Raji (cell line): Measurements from ENCODE around the gene AIF1.

ENCODE experiments used
- POLR2A ChIP-seq: IDR thresholded peaks from 2 replicates; pipeline ENCODE4 v1.6.1; 2011; ENCODE audit warnings: low read depth, low read length, control low read depth; ENCODE audit not compliant: insufficient read depth

AIF1 gene

GRCh38 chr6:31614684-31615578 lies at the start of gene AIF1:
Gene AIF1 (plus strand): TSS chr6:31615234. CDS start chr6:31615330, 96 bp downstream.
- no peak for TF ChIP-seq POLR2A

GRCh38 chr6:31567531-31568370 lies 47.3 kb upstream of the AIF1 start:
- no peak for TF ChIP-seq POLR2A

- TF ChIP-seq POLR2A, result peak; percentile 35; the same call in 1 of the 2 replicates
Observed at GRCh38 chr6:31568537-31568961, 46.5 kb upstream of the AIF1 start.

- TF ChIP-seq POLR2A, result no peak
Observed at GRCh38 chr6:31569861-31570536, 45.0 kb upstream of the AIF1 start.

- TF ChIP-seq POLR2A, result peak; percentile 54
Observed at GRCh38 chr6:31572041-31572911, 42.8 kb upstream of the AIF1 start, which contains the start of gene LTA. Gene LTA (plus strand): TSS chr6:31572289. CDS start chr6:31572743, 454 bp downstream.

GRCh38 chr6:31573239-31574105 lies 41.6 kb upstream of the AIF1 start:
- no peak for TF ChIP-seq POLR2A

GRCh38 chr6:31574106-31575061 lies 40.6 kb upstream of the AIF1 start:
- no peak for TF ChIP-seq POLR2A

- TF ChIP-seq POLR2A, result peak; percentile 98
Observed at GRCh38 chr6:31575335-31575901, 39.6 kb upstream of the AIF1 start, which contains the start of gene TNF. Gene TNF (plus strand): TSS chr6:31575565. CDS start chr6:31575742, 177 bp downstream.

- TF ChIP-seq POLR2A, result no peak
Observed at GRCh38 chr6:31575952-31576685, 38.9 kb upstream of the AIF1 start.

- 0 out of 2 replicates have a peak, but pooled peaks have one; percentile 16 for TF ChIP-seq POLR2A
Observed at GRCh38 chr6:31576897-31577578, 38.0 kb upstream of the AIF1 start.
